ENCODE results near the gene PRKCA. TPM values are rescaled to one million over a fixed set of nuclear protein-coding genes. Genes with fewer than 3 reads are reported as not detected.

The PRKCA gene
- total RNA-seq, 4 donors from 2014 or later, result 26.0 to 89.0 (median 32.8) TPM

- H3K4me3 ChIP-seq, result no peak overlapping the region
- no peaks in the 10 kb centered on the region for H3K27me3 ChIP-seq
- TF ChIP-seq CTCF (IDR thresholded peaks at IDR 0.05), result no peak
- TF ChIP-seq EP300 (IDR thresholded peaks at IDR 0.05), result no peak
- TF ChIP-seq POLR2A (IDR thresholded peaks at IDR 0.05), result no peak
- TF ChIP-seq POLR2AphosphoS5 (IDR thresholded peaks at IDR 0.05), result no peak
- ATAC-seq, result no peak
- peaks cover 0 to 14% of the 10 kb centered on the region in 2 donors for H3K36me3 ChIP-seq
- H3K4me1 ChIP-seq, result peaks cover 0 to 7% (median 4%) of the 10 kb centered on the region in 3 donors
- H3K9me3 ChIP-seq, result no peaks in the 10 kb centered on the region
- WGBS, 2 donors (ENCODE audit: low coverage in 1 of 2), result 75 to 87% methylated on average over 3 to 6 of the region's 6 CpGs
- H3K27ac ChIP-seq, result no peak overlapping the region
These were observed 335.1 kb downstream of the PRKCA start for GRCh38 chr17:66637491-66637890.

GRCh38 chr17:66638707-66639479, 336.5 kb downstream of the PRKCA start:
- H3K4me3 ChIP-seq, result no peak overlapping the region
- 92 to 95% methylated on average over 4 to 9 of the region's 9 CpGs for WGBS, 2 donors (ENCODE audit: low coverage in 1 of 2)
- no peak for ATAC-seq
- TF ChIP-seq CTCF (IDR thresholded peaks at IDR 0.05) (no peak), EP300 (IDR thresholded peaks at IDR 0.05) (no peak), POLR2AphosphoS5 (IDR thresholded peaks at IDR 0.05) (no peak), POLR2A (IDR thresholded peaks at IDR 0.05) (no peak)
- H3K4me1 ChIP-seq, result peaks cover 0 to 12% (median 6%) of the 10 kb centered on the region in 3 donors
- H3K9me3 ChIP-seq, result no peaks in the 10 kb centered on the region
- H3K36me3 ChIP-seq, result peaks cover 0 to 14% of the 10 kb centered on the region in 2 donors
- no peak overlapping the region for H3K27ac ChIP-seq
- no peaks in the 10 kb centered on the region for H3K27me3 ChIP-seq

DNA sequence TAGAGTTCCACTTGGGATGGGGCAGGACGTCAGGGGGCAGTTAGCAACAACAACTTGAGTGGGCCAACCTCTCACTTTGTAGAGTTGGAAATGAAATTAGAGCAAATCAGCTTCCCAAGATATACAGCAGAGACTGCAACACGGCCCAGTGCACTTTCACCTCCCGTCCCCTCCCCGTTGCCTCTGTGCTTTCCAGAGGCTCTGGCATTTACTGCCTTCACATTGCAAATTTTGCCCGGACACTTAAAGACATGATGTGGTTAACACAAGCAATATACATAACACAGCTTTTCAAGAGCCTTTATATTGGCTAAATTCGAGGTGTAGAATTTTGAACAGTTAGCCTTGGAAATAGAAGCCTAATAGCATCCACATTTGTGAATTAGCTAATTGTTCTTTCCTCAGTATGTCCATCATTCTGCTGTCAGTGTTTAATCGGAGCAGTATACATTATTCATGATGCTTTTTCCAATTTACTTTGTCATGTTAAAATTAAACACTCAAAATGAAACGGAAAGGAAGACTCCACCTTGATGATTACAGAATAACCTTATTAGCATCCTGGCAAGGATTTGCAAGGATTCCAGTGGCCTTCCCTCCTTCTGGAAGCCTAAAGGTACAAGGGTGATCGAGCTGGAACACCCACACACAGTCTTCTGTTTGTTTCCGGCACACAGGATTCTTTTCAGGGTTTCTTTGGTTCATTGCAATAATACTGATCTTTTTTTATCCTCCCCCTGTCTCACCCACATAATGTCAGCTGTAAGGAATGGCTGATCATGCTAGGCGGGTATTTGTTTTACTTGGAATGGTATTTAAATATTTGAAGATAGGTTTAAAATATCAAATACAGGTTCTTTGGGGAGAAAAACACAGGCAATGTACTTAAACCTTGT, 341.6 kb downstream of the PRKCA start:
- TF ChIP-seq POLR2A (IDR thresholded peaks at IDR 0.05) (no peak), POLR2AphosphoS5 (IDR thresholded peaks at IDR 0.05) (no peak)
- ATAC-seq, result no peak
- Histone ChIP-seq H3K4me1 (peaks cover 0 to 18% (median 2%) of the 10 kb centered on the region in 3 donors), H3K36me3 (peaks cover 0 to 28% of the 10 kb centered on the region in 2 donors), H3K4me3 (no peak overlapping the region), H3K27me3 (no peaks in the 10 kb centered on the region), H3K9me3 (no peaks in the 10 kb centered on the region), H3K27ac (peak overlapping the region in 2 of 4 donors; percentile 23 to 29)
- WGBS, 2 donors (ENCODE audit: low coverage in 1 of 2), result 43 to 73% methylated on average over 10 of the region's 11 CpGs

GRCh38 chr17:66645259-66645658, 342.8 kb downstream of the PRKCA start:
- H3K27me3 ChIP-seq, result no peaks in the 10 kb centered on the region
- H3K36me3 ChIP-seq, result peaks cover 0 to 28% of the 10 kb centered on the region in 2 donors
- no peak for ATAC-seq
- H3K9me3 ChIP-seq, result no peaks in the 10 kb centered on the region
- H3K27ac ChIP-seq, result no peak overlapping the region
- peaks cover 0 to 18% (median 2%) of the 10 kb centered on the region in 3 donors for H3K4me1 ChIP-seq
- no peak for TF ChIP-seq EP300 (IDR thresholded peaks at IDR 0.05)
- TF ChIP-seq POLR2A (IDR thresholded peaks at IDR 0.05), result no peak
- TF ChIP-seq POLR2AphosphoS5 (IDR thresholded peaks at IDR 0.05), result no peak
- TF ChIP-seq CTCF (IDR thresholded peaks at IDR 0.05), result no peak
- no peak overlapping the region for H3K4me3 ChIP-seq
- 93 to 100% methylated on average over 2 to 7 of the region's 10 CpGs for WGBS, 2 donors (ENCODE audit: low coverage in 1 of 2)

GRCh38 chr17:66647391-66647983, 345.1 kb downstream of the PRKCA start:
- TF ChIP-seq EP300 (IDR thresholded peaks at IDR 0.05) (no peak), CTCF (IDR thresholded peaks at IDR 0.05) (no peak), POLR2A (IDR thresholded peaks at IDR 0.05) (no peak), POLR2AphosphoS5 (IDR thresholded peaks at IDR 0.05) (no peak)
- ATAC-seq, result no peak
- Histone ChIP-seq H3K27me3 (no peaks in the 10 kb centered on the region), H3K9me3 (no peaks in the 10 kb centered on the region), H3K27ac (no peak overlapping the region), H3K4me1 (peaks cover 0 to 18% (median 2%) of the 10 kb centered on the region in 3 donors), H3K4me3 (no peak overlapping the region), H3K36me3 (peaks cover 0 to 15% of the 10 kb centered on the region in 2 donors)
- WGBS, 2 donors (ENCODE audit: low coverage in 1 of 2), result 92 to 93% methylated on average over 3 to 5 of the region's 7 CpGs

Data from gastroesophageal sphincter (tissue), 4 donors.